ENCODE results near the gene MRPS2. TPM values are rescaled to one million over a fixed set of nuclear protein-coding genes. Genes with fewer than 3 reads are reported as not detected.
A peak's percentile ranks its signal among the peaks of the same experiment; 100 is the strongest.

MRPS2 gene
- total RNA-seq, 1 donor from 2014 or later, result 70.8 TPM

- no peaks in the 10 kb centered on the region for H3K9me3 Mint-ChIP-seq
- no peak for DNase-seq (ENCODE audit: low spot score)
- intact Hi-C loops (cut with micrococcal nuclease), result no loop called here
- H3K36me3 Mint-ChIP-seq (ENCODE audit: low read depth), result no peaks in the 10 kb centered on the region
- peaks cover 20% of the 10 kb centered on the region for H3K27me3 Mint-ChIP-seq (ENCODE audit: insufficient read depth)
- H3K4me1 Mint-ChIP-seq (ENCODE audit: low read depth), result peaks cover 11% of the 10 kb centered on the region
- no peak overlapping the region for H3K4me3 Mint-ChIP-seq
- H3K27ac Mint-ChIP-seq, result no peak overlapping the region
These were observed 26.4 kb upstream of the MRPS2 start for GRCh38 chr9:135473972-135474543.

GRCh38 chr9:135474915-135475314 lies 25.6 kb upstream of the MRPS2 start:
- DNase-seq (ENCODE audit: low spot score), result no peak
- H3K36me3 Mint-ChIP-seq (ENCODE audit: low read depth), result no peaks in the 10 kb centered on the region
- no peaks in the 10 kb centered on the region for H3K9me3 Mint-ChIP-seq
- H3K27ac Mint-ChIP-seq, result no peak overlapping the region
- H3K27me3 Mint-ChIP-seq (ENCODE audit: insufficient read depth), result peaks cover 20% of the 10 kb centered on the region
- peaks cover 8% of the 10 kb centered on the region for H3K4me1 Mint-ChIP-seq (ENCODE audit: low read depth)
- H3K4me3 Mint-ChIP-seq, result no peak overlapping the region
- intact Hi-C loops (cut with micrococcal nuclease), result no loop called here

DNA sequence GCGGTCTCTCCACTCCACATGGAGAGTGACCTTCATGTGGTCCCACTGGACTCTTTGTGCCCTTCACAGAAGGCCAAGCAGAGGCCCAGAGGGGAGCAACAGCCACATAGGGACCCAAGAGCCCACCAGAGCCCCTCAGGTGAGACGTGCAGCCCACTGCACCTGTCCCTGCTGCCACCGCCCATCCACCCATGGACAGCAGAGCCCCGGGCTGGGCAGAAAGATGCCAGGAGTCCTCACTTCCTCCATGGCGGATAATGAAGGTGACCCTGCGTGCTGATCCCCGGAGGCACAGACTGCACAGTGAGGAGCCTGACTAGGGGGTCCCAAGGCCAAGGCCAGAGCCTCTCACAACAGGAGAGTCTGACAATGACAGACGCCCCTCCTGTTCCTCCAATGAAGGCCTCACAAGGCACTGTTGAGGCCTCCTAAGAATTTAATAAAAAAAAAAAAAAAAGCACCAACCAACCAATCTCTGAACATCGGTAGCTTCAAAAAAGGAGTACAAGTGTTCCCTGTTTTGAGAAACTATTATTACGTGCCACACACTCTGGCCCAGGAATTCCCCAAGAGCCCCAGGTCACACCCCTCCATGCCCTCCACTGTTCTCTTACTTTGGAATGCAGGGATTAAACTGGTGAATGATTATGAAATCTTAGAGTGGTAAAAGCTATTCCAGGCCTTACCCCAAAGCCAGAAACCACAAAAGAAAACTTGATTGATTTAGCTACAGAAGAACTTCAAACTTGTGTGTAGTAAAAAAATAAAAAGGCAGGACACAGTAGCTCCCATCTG lies 23.7 kb upstream of the MRPS2 start:
- no peaks in the 10 kb centered on the region for H3K4me1 Mint-ChIP-seq (ENCODE audit: low read depth)
- DNase-seq (ENCODE audit: low spot score), result no peak
- H3K27ac Mint-ChIP-seq, result no peak overlapping the region
- H3K36me3 Mint-ChIP-seq (ENCODE audit: low read depth), result no peaks in the 10 kb centered on the region
- H3K9me3 Mint-ChIP-seq, result no peaks in the 10 kb centered on the region
- no peak overlapping the region for H3K4me3 Mint-ChIP-seq
- H3K27me3 Mint-ChIP-seq (ENCODE audit: insufficient read depth), result peaks cover 21% of the 10 kb centered on the region
- intact Hi-C loops (cut with micrococcal nuclease), result no loop called here

- no peaks in the 10 kb centered on the region for H3K4me1 Mint-ChIP-seq (ENCODE audit: low read depth)
- peak overlapping the region; percentile 83 for H3K4me3 Mint-ChIP-seq
- H3K9me3 Mint-ChIP-seq, result no peaks in the 10 kb centered on the region
- no peak overlapping the region for H3K27ac Mint-ChIP-seq
- DNase-seq (ENCODE audit: low spot score), result no peak
- H3K36me3 Mint-ChIP-seq (ENCODE audit: low read depth), result no peaks in the 10 kb centered on the region
- intact Hi-C loops (cut with micrococcal nuclease), result no loop called here
- H3K27me3 Mint-ChIP-seq (ENCODE audit: insufficient read depth), result peaks cover 32% of the 10 kb centered on the region
These were observed 22.3 kb upstream of the MRPS2 start for GRCh38 chr9:135478191-135478590.

DNA sequence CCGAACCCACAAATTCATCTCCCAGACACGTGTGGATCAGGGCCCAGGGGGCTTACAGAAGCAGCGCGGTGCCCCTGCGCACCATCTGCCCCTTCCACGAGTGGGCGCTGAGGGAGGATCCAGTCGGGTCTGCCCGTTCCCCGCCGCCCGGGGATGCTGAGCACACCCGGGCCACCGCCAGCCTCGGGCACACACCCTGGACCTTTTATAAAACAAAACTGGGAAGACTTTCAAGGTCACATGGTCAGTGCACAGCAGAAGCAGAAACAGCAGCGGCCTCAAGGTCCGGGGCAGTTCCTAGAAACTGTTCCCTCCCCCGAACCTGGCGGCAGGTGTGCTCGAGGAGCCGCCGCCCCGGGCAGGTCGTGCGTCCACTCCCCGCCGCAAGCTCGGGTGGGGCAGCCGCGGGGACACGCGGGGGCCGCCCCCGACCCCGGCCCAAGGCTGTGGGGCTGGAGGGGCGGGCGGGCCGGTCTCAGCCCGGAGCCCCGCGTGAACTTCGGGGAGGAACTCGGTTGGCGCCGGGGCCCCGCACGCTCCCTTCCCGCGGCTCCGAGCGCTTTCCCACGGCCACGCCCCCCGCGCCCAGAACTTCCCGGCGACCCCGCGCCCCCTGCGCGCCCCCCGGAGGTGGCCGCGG lies 21.5 kb upstream of the MRPS2 start:
- Mint-ChIP-seq H3K4me3 (peak overlapping the region; percentile 83), H3K27me3 (ENCODE audit: insufficient read depth) (peaks cover 32% of the 10 kb centered on the region), H3K36me3 (ENCODE audit: low read depth) (no peaks in the 10 kb centered on the region), H3K4me1 (ENCODE audit: low read depth) (no peaks in the 10 kb centered on the region), H3K27ac (no peak overlapping the region), H3K9me3 (no peaks in the 10 kb centered on the region)
- DNase-seq (ENCODE audit: low spot score), result no peak
- intact Hi-C loops (cut with micrococcal nuclease), result no loop called here

- H3K4me1 Mint-ChIP-seq (ENCODE audit: low read depth), result no peaks in the 10 kb centered on the region
- peak within 1 kb of the TSS; percentile 83 for H3K4me3 Mint-ChIP-seq
- DNase-seq (ENCODE audit: low spot score), result no peak
- intact Hi-C loops (cut with micrococcal nuclease), result no loop called here
- H3K36me3 Mint-ChIP-seq (ENCODE audit: low read depth), result no peaks in the 10 kb centered on the region
- H3K27me3 Mint-ChIP-seq (ENCODE audit: insufficient read depth), result peaks cover 32% of the 10 kb centered on the region
- H3K9me3 Mint-ChIP-seq, result no peaks in the 10 kb centered on the region
- H3K27ac Mint-ChIP-seq, result no peak within 1 kb of the TSS
These were observed 20.9 kb upstream of the MRPS2 start, which contains the start of gene PPP1R26 for GRCh38 chr9:135479469-135480052. PPP1R26 (plus strand) TSS chr9:135479782; CDS start chr9:135484511, 4,729 bp downstream.

DNA sequence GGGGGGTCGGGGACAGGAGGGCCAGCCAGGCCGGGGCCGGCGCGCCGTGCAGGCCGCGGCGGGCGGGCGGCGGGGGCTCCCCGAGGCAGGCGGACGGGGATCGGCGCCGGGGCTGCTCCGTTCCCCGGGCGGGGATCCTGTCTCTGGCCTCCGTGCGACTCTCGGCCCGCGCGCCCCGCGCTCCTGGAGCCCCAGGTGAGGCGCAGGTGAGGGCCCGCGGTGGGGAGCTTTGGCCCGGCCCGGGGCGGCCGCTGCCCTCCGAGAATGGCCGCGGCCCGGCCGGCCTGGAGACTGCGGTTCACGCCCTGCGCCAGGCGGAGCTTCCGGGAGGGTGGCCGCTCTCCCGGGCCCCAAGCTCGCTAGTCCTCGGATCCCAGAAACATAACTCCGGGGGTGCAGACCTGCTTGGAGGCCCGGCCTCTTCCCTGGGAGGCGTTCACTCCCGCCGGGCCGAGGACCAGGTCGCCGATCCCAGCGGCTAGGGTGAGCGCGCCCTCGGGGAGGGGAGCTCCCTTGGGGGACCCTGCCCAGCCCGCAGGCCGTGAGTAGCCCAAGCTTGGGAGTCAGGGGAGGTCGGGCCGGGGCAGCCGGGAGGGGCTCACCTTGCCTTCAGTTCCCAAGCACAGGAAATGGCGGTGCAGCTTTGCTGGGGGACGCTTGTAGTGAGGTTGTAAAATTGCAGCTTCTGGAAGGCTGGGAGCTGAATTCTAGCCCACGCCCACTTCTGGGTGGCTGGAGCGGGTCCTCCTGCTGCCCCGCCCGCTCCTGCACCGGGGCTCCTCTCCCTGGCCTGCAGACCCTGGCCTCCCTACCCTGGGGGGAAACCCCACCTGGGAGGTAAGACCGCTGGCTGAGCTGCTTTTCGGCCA lies 20.2 kb upstream of the MRPS2 start:
- intact Hi-C loops (cut with micrococcal nuclease), result no loop called here

DNA sequence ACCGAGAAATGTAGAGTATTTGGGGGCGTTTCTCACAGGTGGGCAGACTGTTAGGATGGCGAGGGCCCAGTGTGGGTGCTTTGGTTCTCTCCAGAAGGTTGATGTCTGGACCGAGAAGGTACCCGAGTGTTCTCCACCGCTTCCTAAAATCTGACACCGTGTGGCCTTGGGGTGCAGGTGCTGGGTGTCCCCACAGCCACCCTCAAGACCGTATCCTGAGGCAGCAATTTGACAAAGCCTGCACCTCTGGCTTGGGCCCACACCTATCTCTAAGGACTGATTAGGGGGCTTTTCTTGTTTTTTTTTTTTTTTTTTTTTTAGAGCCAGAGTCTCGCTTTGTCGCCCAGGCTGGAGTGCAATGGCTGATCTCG lies 19.6 kb upstream of the MRPS2 start:
- intact Hi-C loops (cut with micrococcal nuclease), result no loop called here
- no peaks in the 10 kb centered on the region for H3K4me1 Mint-ChIP-seq (ENCODE audit: low read depth)
- no peak overlapping the region for H3K4me3 Mint-ChIP-seq

More for the DNA sequence above, 20.2 kb upstream of the MRPS2 start:
- Mint-ChIP-seq H3K27me3 (ENCODE audit: insufficient read depth) (peaks cover 32% of the 10 kb centered on the region), H3K36me3 (ENCODE audit: low read depth) (no peaks in the 10 kb centered on the region), H3K9me3 (no peaks in the 10 kb centered on the region), H3K4me3 (no peak overlapping the region), H3K4me1 (ENCODE audit: low read depth) (no peaks in the 10 kb centered on the region), H3K27ac (no peak overlapping the region)
- no peak for DNase-seq (ENCODE audit: low spot score)

DNA sequence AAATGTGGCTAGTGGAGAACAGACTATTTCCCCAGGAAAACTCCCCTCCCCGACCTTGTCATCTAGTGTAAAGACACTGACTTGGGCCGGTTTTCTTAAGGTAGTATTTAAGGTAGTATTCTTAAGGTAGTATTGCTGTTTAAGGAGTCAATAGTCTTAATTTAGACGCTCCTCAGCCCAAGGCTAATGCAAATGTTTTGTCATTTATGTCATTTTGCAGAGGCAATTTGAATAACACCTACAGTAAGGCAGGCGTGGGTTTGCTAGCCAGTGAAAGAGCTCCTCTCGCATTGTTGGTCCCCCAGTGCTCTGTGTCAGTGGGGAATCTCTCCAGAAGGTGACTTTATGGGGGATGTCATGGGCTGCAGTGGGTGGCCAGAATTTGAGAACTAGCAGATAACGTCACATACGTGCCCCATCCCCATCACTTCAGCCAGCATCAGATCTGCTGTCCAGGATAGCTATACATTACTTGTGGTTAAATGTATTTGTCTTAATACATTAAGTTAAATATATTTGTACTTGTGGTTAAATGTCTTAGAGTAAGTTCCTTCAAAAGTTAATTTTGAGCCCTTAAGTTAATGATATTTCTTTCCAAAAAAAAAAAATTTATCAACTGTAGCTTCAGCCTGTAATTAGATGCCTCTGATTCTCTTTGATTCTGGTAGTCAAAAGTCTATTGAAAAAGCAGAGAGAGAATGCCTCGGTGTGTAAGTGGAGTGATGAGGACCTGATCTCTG lies 18.3 kb upstream of the MRPS2 start:
- H3K4me1 Mint-ChIP-seq (ENCODE audit: low read depth), result no peaks in the 10 kb centered on the region
- H3K36me3 Mint-ChIP-seq (ENCODE audit: low read depth), result no peaks in the 10 kb centered on the region
- H3K27ac Mint-ChIP-seq, result no peak overlapping the region
- intact Hi-C loops (cut with micrococcal nuclease), result no loop called here
- peaks cover 29% of the 10 kb centered on the region for H3K27me3 Mint-ChIP-seq (ENCODE audit: insufficient read depth)
- H3K9me3 Mint-ChIP-seq, result no peaks in the 10 kb centered on the region
- DNase-seq (ENCODE audit: low spot score), result no peak
- no peak overlapping the region for H3K4me3 Mint-ChIP-seq

More for the DNA sequence above, 19.6 kb upstream of the MRPS2 start:
- Mint-ChIP-seq H3K9me3 (no peaks in the 10 kb centered on the region), H3K27me3 (ENCODE audit: insufficient read depth) (peaks cover 30% of the 10 kb centered on the region), H3K27ac (no peak overlapping the region), H3K36me3 (ENCODE audit: low read depth) (no peaks in the 10 kb centered on the region)
- DNase-seq (ENCODE audit: low spot score), result no peak

DNA sequence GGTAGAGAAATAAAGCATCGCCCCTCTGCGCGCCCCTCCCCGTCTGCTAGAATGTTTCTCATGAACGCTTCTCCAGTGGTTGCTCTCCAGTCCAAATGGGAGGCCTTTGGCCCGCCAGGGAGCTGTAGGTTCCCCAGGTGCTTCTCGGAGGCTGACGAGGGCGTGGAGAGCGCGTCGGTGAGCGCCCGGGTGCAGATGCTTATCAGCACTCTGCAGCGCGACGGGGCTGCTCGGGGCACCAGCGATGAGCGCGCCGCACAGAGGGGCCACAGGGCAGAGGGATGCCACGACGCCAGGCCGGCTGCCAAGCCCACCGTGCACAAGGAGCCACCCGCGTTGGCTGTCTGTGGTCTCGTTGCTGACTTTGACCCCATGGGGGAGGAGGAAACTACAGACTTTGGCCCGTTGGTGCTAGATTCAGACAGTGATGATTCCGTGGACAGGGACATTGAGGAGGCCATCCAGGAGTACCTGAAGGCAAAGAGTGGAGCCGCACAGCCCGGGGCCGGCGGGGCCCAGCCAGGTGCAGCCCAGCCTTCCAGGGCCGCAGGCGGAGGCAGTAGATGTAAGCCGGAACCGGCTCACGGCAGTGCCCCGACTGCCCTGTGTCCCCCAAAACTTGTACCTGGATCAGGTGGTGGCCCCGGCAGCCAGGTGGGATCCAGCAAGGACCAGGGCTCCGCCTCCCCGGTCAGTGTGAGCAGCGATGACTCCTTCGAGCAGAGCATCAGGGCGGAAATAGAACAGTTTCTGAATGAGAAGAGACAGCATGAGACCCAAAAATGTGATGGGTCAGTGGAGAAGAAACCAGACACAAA lies 15.8 kb upstream of the MRPS2 start:
- DNase-seq (ENCODE audit: low spot score), result no peak
- intact Hi-C loops (cut with micrococcal nuclease), result no loop called here

DNA sequence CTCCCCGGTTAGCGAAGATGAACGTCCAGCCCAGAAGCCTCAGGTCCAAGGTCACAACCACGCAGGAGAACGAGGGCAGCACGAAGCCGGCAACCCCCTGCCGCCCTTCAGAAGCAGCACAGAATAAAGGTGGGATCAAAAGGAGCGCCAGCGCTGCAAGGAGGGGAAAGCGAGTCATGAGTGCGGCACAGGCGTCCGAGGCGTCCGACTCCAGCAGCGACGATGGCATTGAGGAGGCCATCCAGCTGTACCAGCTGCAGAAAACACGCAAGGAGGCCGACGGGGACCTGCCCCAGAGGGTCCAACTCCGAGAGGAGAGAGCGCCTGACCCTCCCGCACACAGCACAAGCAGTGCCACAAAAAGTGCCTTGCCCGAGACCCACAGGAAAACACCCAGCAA lies 15.1 kb upstream of the MRPS2 start:
- Mint-ChIP-seq H3K4me3 (no peak overlapping the region), H3K27ac (no peak overlapping the region), H3K4me1 (ENCODE audit: low read depth) (no peaks in the 10 kb centered on the region), H3K27me3 (ENCODE audit: insufficient read depth) (peaks cover 14% of the 10 kb centered on the region), H3K36me3 (ENCODE audit: low read depth) (no peaks in the 10 kb centered on the region), H3K9me3 (no peaks in the 10 kb centered on the region)
- intact Hi-C loops (cut with micrococcal nuclease), result no loop called here
- DNase-seq (ENCODE audit: low spot score), result no peak

More for the DNA sequence above, 15.8 kb upstream of the MRPS2 start:
- Mint-ChIP-seq H3K36me3 (ENCODE audit: low read depth) (no peaks in the 10 kb centered on the region), H3K27me3 (ENCODE audit: insufficient read depth) (peaks cover 14% of the 10 kb centered on the region), H3K4me1 (ENCODE audit: low read depth) (no peaks in the 10 kb centered on the region), H3K4me3 (no peak overlapping the region), H3K27ac (no peak overlapping the region), H3K9me3 (no peaks in the 10 kb centered on the region)
